GM12878 (cell line): Measurements from ENCODE around the gene ARHGAP9. TPM values are rescaled to one million over a fixed set of nuclear protein-coding genes. Genes with fewer than 3 reads are reported as not detected.

ENCODE experiments used
- ATAC-seq: fragments of 200-7000 bp; cut with Tn5 transposase; 3 replicates; pipeline ENCODE4 v1.9.1; 2020; ENCODE audit warnings: mild to moderate bottlenecking, moderate library complexity
- BruUV-seq: library from RNA; stranded (reverse); fragments of 400-500 nt; replicated peaks from 2 replicates; lab custom pipeline; 2021; lab: Mats Ljungman, UMichigan
- CTCF ChIA-PET: fragments of 300-600 bp; sonication (Branson Sonifier 250); formaldehyde crosslinking; extraction: SDS; loops from one replicate; lab custom pipeline; 2021; ENCODE audit warnings: inconsistent platforms; lab: Yijun Ruan, JAX
- POLR2A ChIA-PET: fragments of 350-600 bp; formaldehyde crosslinking; extraction: SDS; loops from one replicate; lab custom pipeline; 2021; ENCODE audit warnings: inconsistent platforms; lab: Charles Lee
- RAD21 ChIA-PET: fragments of 300-600 bp; sonication (Branson Sonifier 250); formaldehyde crosslinking; loops from one replicate; lab custom pipeline; 2023; ENCODE audit warnings: antibody characterized with exemption; ENCODE audit not compliant: unreplicated experiment; lab: Charles Lee
- SMC1A ChIA-PET: fragments of 300-600 bp; sonication (Branson Sonifier 250); formaldehyde crosslinking; loops from one replicate; lab custom pipeline; 2023; ENCODE audit not compliant: unreplicated experiment, uncharacterized antibody; lab: Charles Lee
- DNase-seq: peaks from one replicate; pipeline ENCODE4 v3.0.0-alpha.2; 2011; ENCODE audit warnings: low read depth, low spot score
- FAIRE-seq: peaks from 3 replicates; lab custom pipeline; 2011; peaks lifted over from hg19 to GRCh38; lab: Jason Lieb, UNC
- H2AFZ ChIP-seq: 2 replicates; pipeline ENCODE4 v1.6.0; 2011; ENCODE audit warnings: low read depth, low read length, control low read depth; ENCODE audit not compliant: control insufficient read depth
- H3K27ac ChIP-seq: 2 replicates; pipeline ENCODE4 v1.5.1; 2011; ENCODE audit warnings: control low read depth; ENCODE audit not compliant: control insufficient read depth, insufficient read depth
- H3K27me3 ChIP-seq, 2 experiments: replicated peaks in 1 of 2; 2 replicates each; pipeline versions ENCODE4 v1.6.0 to v1.6.1; 2011; ENCODE audit warnings: low read length in 1 of 2; ENCODE audit not compliant: control insufficient read depth in 2 of 2, insufficient read depth in 2 of 2
- H3K36me3 ChIP-seq, 2 experiments: 2 replicates each; pipeline ENCODE4 v1.5.1; 2011; ENCODE audit warnings: low read length in 1 of 2; ENCODE audit not compliant: control insufficient read depth in 2 of 2, insufficient read depth in 2 of 2
- H3K4me1 ChIP-seq: 2 replicates; pipeline ENCODE4 v1.6.1; 2011; ENCODE audit warnings: mild to moderate bottlenecking, low read length, moderate library complexity, mixed read lengths; ENCODE audit not compliant: control insufficient read depth, insufficient read depth
- H3K4me2 ChIP-seq: 2 replicates; pipeline ENCODE4 v1.6.0; 2011; ENCODE audit warnings: control low read depth; ENCODE audit not compliant: control insufficient read depth, insufficient read depth
- H3K4me3 ChIP-seq: fragments of 200-600 bp; sonication (generic); 2 replicates; pipeline ENCODE4 v1.5.1; 2016
- H3K79me2 ChIP-seq: 2 replicates; pipeline ENCODE4 v1.6.0; 2011; ENCODE audit warnings: low read length; ENCODE audit not compliant: control insufficient read depth, insufficient read depth
- H3K9ac ChIP-seq: 2 replicates; pipeline ENCODE4 v1.8.0; 2011; ENCODE audit warnings: low read length, control low read depth, mixed read lengths; ENCODE audit not compliant: control insufficient read depth, insufficient read depth
- H3K9me3 ChIP-seq: replicated peaks from 3 replicates; pipeline ENCODE4 v1.5.1; 2011; ENCODE audit warnings: mild to moderate bottlenecking, low read length; ENCODE audit not compliant: control insufficient read depth, insufficient read depth
- H4K20me1 ChIP-seq: 2 replicates; pipeline ENCODE4 v1.6.0; 2011; ENCODE audit not compliant: control insufficient read depth, insufficient read depth
- EP300 ChIP-seq, 2 experiments: fragments of 150-350 bp in 1 of 2; IDR thresholded peaks; 2 replicates each; pipeline ENCODE4 v1.6.1; 2011 to 2012; ENCODE audit warnings: low read depth in 2 of 2, low read length in 2 of 2, borderline replicate concordance in 1 of 2, improper control_type of control experiment in 1 of 2, inconsistent platforms in 1 of 2; ENCODE audit not compliant: control insufficient read depth in 1 of 2
- IKZF2 ChIP-seq, 2 experiments: fragments of 450-650 bp; IDR thresholded peaks; 2 replicates each; pipeline ENCODE4 v1.6.1; 2017; ENCODE audit warnings: mild to moderate bottlenecking in 2 of 2, moderate library complexity in 2 of 2
- SREBF1 ChIP-seq: IDR thresholded peaks from 2 replicates; pipeline ENCODE4 v1.6.1; 2012; ENCODE audit warnings: mild to moderate bottlenecking, low read length
- TAF1 ChIP-seq: IDR thresholded peaks from 2 replicates; pipeline ENCODE4 v1.6.1; 2011; ENCODE audit warnings: mild to moderate bottlenecking, low read depth, low read length, borderline replicate concordance
- USF1 ChIP-seq: IDR thresholded peaks from 2 replicates; pipeline ENCODE4 v1.6.1; 2011; ENCODE audit warnings: borderline replicate concordance, low read depth, mild to moderate bottlenecking, moderate library complexity, mixed read lengths, low read length; ENCODE audit not compliant: insufficient read depth; ENCODE audit errors: extremely low read length
- WRNIP1 ChIP-seq: IDR thresholded peaks from 2 replicates; pipeline ENCODE4 v1.6.1; 2011; ENCODE audit warnings: low read depth, low read length, improper control_type of control experiment, borderline replicate concordance
- WGBS: methylation state at CpG from one replicate; pipeline ENCODE4 v1.1.6; 2016; ENCODE audit warnings: low lambda C conversion rate; ENCODE audit not compliant: insufficient replicate concordance, insufficient coverage; ENCODE audit errors: missing lambda C conversion rate; 5-methylcytosine and 5-hydroxymethylcytosine counted together
- in situ Hi-C: fragments of 300-500 bp; cut with MboI; formaldehyde crosslinking; loops from 9 replicates; pipeline ENCODE4 v1.14.3; 2018; ENCODE audit warnings: mixed read lengths
- intact Hi-C: fragments of 100-400 bp; cut with micrococcal nuclease; formaldehyde crosslinking; loops from one replicate; pipeline ENCODE4 v1.14.2; 2022; ENCODE audit not compliant: unreplicated experiment
- polyA plus RNA-seq, 11 experiments: library from polyadenylated mRNA; depleted of rRNA in 4 of 11; unstranded in 6 of 11; stranded (reverse) in 5 of 11; fragments of >200 nt; fragmentation: Nextera tagmentation in 4 of 11; fragmentation: Illumina TruSeq in 1 of 11; extraction: Ambion mirVana in 4 of 11; extraction: Trizol in 1 of 11; gene quantifications; 1 replicate in 1 of 11; 2 replicates in 10 of 11; pipeline versions ENCODE4 v1.2.1 to v1.2.3, GENCODE V29; 2011 to 2016; ENCODE audit warnings: inconsistent platforms in 2 of 11, missing spikeins in 2 of 11, low read depth in 1 of 11
- total RNA-seq, 4 experiments: library from RNA; depleted of rRNA in 3 of 4; stranded (reverse); fragments of >200 nt in 3 of 4; fragmentation: Illumina TruSeq in 1 of 4; extraction: Trizol in 1 of 4; gene quantifications; 2 replicates each; pipeline versions ENCODE4 v1.2.1 to v1.2.3, GENCODE V29; 2013 to 2021

The ARHGAP9 gene
- total and polyA plus RNA-seq, 10 of the 15 experiments (the other 5 are each of a cell fraction or from before 2014, with no cell fraction given), result 19.5 to 102 (median 76.8) TPM

- ChIA-PET SMC1A (no interaction called here), POLR2A (interaction anchor here (1.3 kb wide), 1 partner anchor 18 kb away, joined by 3 read pairs; the partner anchor contains the start of gene INHBE), CTCF (interaction anchor here (1.0 to 8.1 kb wide), 2 partner anchors 12 to 21 kb away, joined by 3 to 114 read pairs; partner anchors contain the start of gene GLI1), RAD21 (no interaction called here)
- Histone ChIP-seq H3K4me1 (peaks cover 10% of the 10 kb centered on the region), H3K9me3 (no peaks in the 10 kb centered on the region), H3K4me2 (no peak overlapping the region), H3K9ac (no peak overlapping the region), H3K4me3 (no peak overlapping the region), H3K79me2 (peaks cover 38% of the 10 kb centered on the region), H2AFZ (no peak overlapping the region)
- WGBS, result 100% methylated on average over 3 of the region's 3 CpGs
- FAIRE-seq, result no peak
- intact Hi-C loops, result loop anchor here (10.0 kb wide), 1 partner anchor 281 kb away; the partner anchor contains the start of genes CDK4 and MARCHF9
- TF ChIP-seq IKZF2 (IDR thresholded peaks at IDR 0.05), result no peak
- TF ChIP-seq, all 136 proteins: peak for 0
- in situ Hi-C loops, result no loop called here
- ATAC-seq, result no peak
- H3K27me3 ChIP-seq, result no peaks in the 10 kb centered on the region
- no peak for DNase-seq
- H3K27ac ChIP-seq, result no peak overlapping the region
- H4K20me1 ChIP-seq, result no peaks in the 10 kb centered on the region
- peaks cover 1 to 30% of the 10 kb centered on the region in 2 experiments for H3K36me3 ChIP-seq
- no TSS peak for BruUV-seq
Measured at GRCh38 chr12:57473392-57473791, 6.3 kb downstream of the ARHGAP9 start.

GRCh38 chr12:57472391-57472790 is 7.3 kb downstream of the ARHGAP9 start:
- Histone ChIP-seq H4K20me1 (no peaks in the 10 kb centered on the region), H3K4me3 (no peak overlapping the region), H3K36me3 (peaks cover 1 to 30% of the 10 kb centered on the region in 2 experiments), H3K4me1 (peaks cover 5% of the 10 kb centered on the region), H2AFZ (no peak overlapping the region), H3K9ac (no peak overlapping the region), H3K27me3 (no peaks in the 10 kb centered on the region), H3K9me3 (no peaks in the 10 kb centered on the region), H3K4me2 (no peak overlapping the region), H3K79me2 (peaks cover 29% of the 10 kb centered on the region), H3K27ac (no peak overlapping the region)
- ChIA-PET RAD21 (no interaction called here), SMC1A (interaction anchor here (1.4 kb wide), 1 partner anchor 19 kb away, joined by 3 read pairs; no protein-coding TSS in a partner anchor), CTCF (interaction anchor here (2.2 kb wide), 1 partner anchor 9 kb away, joined by 8 read pairs; no protein-coding TSS in a partner anchor), POLR2A (interaction anchor here (1.0 kb wide), 1 partner anchor 20 kb away, joined by 3 read pairs; no protein-coding TSS in a partner anchor)
- TF ChIP-seq EP300 (IDR thresholded peaks at IDR 0.05; ENCODE audit: borderline replicate concordance in 1 of 2, control insufficient read depth in 1 of 2, low read depth in 2 of 2, low read length in 2 of 2) (no peak), USF1 (no peak), SREBF1 (no peak), TAF1 (no peak), WRNIP1 (no peak)
- BruUV-seq, result no TSS peak
- in situ Hi-C loops, result no loop called here
- FAIRE-seq (no peak), DNase-seq (no peak), ATAC-seq (no peak)
- intact Hi-C loops, result loop anchor here (10.0 kb wide), 1 partner anchor 282 kb away; the partner anchor contains the start of genes CDK4 and MARCHF9
- WGBS, result 97% methylated on average over 3 of the region's 3 CpGs
